Measurements from ENCODE around the gene OXCT2.
A peak's percentile ranks its signal among the peaks of the same experiment; 100 is the strongest.

OXCT2 gene

DNA sequence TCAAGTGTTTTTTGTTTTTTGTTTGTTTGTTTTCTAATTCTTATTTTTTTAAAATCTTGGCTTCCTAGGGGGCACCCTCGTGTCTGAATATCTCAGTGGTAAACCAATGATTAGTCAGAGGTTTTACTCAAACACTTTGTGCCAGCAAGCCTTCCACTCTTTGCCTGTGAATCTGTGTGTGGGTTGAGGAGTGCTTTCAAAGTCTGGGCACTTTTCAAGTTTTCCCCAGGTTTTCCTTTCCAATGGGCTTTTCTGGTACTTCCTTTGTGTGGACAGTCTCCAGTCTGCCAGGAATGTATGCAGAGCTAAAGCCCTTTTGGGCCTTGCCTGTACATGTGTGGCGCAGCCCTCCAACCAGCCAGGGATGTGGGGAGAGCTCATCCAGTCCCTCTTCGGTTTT, 42.1 kb downstream of the OXCT2 start:
- no peak for DNase-seq

DNA sequence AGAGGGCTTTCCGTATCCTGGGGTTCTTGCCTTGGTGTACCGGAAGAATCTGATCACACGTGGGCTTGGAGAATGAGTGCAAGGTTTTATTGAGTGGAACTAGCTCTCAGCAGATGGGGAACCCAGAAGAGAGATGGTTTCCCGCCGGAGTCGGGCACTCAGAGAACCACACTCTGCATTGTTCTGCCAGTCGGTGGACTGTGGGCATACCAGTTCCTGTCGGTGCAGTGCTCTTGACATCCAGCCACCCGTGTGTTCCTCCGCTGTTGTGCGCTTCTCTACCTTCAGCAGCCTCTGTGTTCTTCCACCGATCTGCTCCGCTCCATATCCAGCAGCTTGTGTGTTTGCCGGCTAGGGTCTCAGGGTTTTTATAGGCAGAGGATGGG, 43.2 kb downstream of the OXCT2 start:
- DNase-seq: no peak

DNA sequence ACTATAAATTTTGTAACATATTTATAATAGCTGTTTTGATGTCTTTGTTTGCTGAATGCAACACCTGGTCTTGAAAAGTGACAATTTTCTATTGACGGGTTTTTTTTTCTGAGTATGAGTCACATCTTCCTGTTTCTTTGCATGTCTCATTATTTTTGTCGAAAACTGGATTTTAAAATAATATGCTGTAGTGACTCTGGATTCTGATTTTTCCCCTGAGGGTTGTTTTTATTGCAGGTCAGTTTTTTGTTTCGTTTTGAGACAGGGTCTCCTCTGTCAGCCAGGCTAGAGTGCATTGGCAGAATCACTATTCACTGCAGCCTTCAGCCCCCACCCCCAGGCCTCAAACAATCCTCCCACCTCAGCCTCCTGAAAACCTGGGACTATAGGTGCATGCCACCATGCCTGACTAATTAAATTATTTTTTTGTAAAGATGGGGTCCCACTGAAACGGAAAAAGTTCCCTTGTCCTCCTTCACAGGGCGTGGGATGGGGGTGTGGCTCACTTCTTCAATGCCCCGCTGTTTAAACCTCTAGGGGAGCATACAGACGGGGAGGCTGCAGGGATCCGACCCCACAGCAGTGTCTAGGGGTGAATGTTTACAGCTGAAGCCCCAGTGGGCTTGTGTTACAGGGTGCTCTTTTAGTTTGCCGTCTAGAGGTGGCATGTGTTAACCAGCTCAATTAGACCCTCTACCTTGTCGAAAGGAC, 43.8 kb downstream of the OXCT2 start:
- DNase-seq: no peak

DNA sequence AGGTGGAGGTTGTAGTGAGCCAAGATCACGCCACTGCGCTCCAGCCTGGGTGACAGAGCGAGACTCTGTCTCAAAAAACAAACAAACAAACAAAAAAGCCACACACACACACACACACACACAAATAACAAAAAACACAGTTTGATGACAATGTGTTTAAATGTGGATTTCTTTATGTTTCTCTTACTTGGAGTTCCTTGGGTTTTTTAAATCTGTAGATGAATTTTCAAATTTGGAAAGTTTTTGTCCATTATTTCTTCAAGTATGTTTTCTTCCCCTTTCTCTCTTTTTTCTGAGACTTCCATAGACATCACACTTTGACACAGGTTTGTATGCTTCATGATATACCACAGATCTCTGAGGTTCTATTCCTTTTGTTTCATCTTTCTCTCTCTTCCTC, 44.5 kb downstream of the OXCT2 start:
- no peak for DNase-seq

DNA sequence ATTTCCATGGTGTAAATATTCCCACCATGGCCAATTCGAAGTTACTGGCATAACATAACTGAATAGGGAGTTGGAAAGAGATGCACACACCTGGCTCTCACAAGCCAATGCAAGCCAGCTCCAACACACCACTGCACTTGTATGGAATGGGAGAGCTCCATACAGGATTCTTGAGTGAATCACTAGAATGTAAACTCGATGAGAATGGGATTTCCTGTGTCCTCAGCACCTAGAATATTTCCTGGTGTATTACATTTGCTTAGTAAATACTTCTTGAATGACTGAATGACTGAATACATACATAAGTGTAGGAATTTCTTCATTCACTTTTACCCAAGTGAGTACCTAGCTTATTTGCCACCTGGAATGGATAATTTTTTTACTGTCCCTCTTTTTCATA, 48.7 kb downstream of the OXCT2 start:
- no peak for DNase-seq

DNA sequence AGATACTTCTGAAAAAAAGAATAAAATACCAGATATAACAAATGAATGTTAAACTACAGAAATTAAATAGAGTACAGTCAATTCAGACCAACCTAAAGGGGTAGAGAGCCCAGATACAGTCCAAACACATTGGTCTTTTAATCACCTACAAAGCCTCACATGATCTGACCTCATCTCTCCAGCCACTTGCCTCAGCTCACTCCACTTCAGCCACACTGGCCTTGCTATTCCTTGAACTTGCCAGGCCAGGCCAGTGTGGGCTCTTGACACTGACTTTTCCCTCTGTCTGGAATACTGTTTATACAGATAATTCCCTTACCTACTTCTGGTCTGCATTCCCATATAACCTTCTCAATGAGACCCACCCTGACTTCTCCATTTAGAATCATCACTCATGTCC, 49.5 kb downstream of the OXCT2 start:
- DNase-seq: no peak

DNA sequence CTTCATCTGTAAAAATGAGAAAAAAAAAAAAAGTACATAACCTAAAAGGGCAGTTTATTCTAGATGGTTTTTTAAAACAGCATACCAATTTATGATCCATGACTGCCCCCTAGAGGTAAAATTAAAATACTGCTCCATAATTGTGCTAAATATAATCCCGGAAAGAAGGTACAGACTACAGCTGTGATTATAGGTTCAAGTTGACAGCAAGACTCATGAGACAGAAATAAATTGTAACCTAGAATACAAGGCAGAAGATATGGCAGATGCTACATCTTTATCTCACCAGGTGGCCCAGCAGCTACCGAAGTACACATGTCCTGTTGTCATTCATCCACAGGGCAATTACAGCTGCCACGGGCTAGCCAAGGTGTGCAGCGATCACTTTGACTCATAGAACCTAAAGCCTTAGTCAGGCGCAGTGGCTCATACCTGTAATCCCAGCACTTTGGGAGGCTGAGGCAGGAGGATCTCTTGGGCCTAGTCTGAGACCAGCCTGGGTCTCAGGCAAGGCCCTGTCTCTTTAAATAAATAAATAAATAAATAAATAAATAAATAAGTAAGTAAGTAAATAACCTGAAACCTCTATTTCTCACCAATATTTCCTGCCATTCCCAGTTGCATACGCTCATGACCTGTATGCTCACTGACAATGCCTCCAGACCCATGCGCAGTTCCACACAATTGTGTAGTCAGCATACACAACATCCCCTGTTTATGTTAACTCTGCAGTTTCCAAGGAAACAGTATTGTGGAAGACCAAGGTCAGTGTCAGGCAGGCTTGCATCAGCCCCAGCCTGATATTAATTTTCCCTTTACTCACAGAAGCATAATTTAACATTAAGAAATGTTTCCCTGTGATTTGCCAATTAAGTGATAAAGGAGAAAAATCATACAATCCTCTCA, 50.8 kb downstream of the OXCT2 start:
- peak; percentile 17 for DNase-seq

Measured in GDM1 (cell line).